ENCODE measurements around the gene POLR2I.

The POLR2I gene

DNA sequence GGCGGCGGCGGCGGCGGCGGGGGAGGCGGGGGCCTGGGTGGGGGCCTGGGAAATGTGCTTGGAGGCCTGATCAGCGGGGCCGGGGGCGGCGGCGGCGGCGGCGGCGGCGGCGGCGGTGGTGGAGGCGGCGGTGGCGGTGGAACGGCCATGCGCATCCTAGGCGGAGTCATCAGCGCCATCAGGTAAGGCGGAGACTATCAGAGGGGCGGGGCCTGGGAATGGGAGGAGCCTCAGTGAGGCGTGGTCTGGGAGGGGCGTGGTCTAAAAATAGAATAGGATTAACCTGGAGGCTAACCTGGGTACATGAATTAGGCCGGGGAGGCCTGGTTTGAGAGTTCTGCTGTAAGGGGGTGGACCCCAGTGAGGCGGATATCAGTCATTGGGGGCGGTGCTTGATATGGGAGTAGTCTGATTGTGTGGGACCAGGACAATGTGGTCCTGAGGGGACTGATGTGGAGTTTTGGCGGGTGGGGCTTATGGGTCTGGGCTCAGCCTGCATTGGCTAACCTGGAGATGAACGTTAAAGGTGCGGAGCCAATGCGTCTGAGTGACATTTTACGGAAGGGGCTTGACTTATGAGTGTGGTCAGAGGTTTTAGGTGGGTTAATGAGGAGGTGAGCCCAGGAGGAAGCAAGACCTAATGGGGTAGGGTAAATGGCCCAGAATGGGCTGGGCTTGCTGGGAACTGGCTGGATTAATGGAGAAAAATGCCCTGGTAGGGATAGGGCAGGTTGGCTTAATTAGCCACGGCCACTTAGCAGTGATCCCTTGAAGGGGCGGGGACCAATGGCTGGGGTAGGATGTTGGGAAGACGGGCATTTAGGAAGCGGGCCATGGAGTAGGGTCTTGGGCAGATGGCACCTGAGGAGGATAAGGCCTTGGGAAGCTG, 26.6 kb upstream of the POLR2I start:
- Histone ChIP-seq H3K27ac (ENCODE audit: low read depth, low read length) (peak overlapping the region; percentile 76), H4K91ac (ENCODE audit: low read depth, low read length) (peak overlapping the region; percentile 89), H3K4me2 (ENCODE audit: low read length) (peak overlapping the region; percentile 57), H2AFZ (ENCODE audit: insufficient read depth, low read length, poor library complexity) (no peak overlapping the region), H2BK120ac (ENCODE audit: insufficient read depth, low read length, poor library complexity) (no peak overlapping the region), H3K18ac (ENCODE audit: low read length) (peak overlapping the region; percentile 12), H3K27me3 (ENCODE audit: insufficient read depth, low read length) (no peaks in the 10 kb centered on the region), H3K4me3 (ENCODE audit: low read depth, low read length) (peak overlapping the region; percentile 95), H3K79me2 (ENCODE audit: control insufficient read depth, insufficient read depth, low read length, poor library complexity) (peaks cover 15% of the 10 kb centered on the region), H4K8ac (ENCODE audit: low read depth, low read length) (peak overlapping the region; percentile 3), H2BK12ac (ENCODE audit: low read length) (no peak overlapping the region), H3K9ac (ENCODE audit: low read length) (no peak overlapping the region), H4K12ac (ENCODE audit: low read depth, low read length) (no peak overlapping the region), H3K36me3 (ENCODE audit: control insufficient read depth in 1 of 2, insufficient read depth in 2 of 2, low read length in 2 of 2) (peaks cover 32 to 38% of the 10 kb centered on the region in 2 experiments), H2AK5ac (ENCODE audit: low read length) (peak overlapping the region; percentile 49), H3K79me1 (ENCODE audit: low read length) (peaks cover 16% of the 10 kb centered on the region), H3K4me1 (ENCODE audit: control insufficient read depth in 1 of 2, insufficient read depth in 2 of 2, low read length in 2 of 2) (peaks cover 6% of the 10 kb centered on the region in 2 experiments), H3K4ac (ENCODE audit: low read depth, low read length) (peak overlapping the region; percentile 13), H3K23ac (ENCODE audit: low read length) (no peak overlapping the region), H3K14ac (ENCODE audit: low read length) (no peak overlapping the region), H3K9me3 (ENCODE audit: insufficient read depth, low read depth, low read length) (peaks cover 2% of the 10 kb centered on the region), H2BK5ac (ENCODE audit: low read depth, low read length, poor library complexity) (no peak overlapping the region)
- DNase-seq = peak; percentile 82 to 93
- no CpG with 5 or more reads among the region's 42 CpGs for WGBS (ENCODE audit: extremely low coverage, insufficient coverage, insufficient read length)

DNA sequence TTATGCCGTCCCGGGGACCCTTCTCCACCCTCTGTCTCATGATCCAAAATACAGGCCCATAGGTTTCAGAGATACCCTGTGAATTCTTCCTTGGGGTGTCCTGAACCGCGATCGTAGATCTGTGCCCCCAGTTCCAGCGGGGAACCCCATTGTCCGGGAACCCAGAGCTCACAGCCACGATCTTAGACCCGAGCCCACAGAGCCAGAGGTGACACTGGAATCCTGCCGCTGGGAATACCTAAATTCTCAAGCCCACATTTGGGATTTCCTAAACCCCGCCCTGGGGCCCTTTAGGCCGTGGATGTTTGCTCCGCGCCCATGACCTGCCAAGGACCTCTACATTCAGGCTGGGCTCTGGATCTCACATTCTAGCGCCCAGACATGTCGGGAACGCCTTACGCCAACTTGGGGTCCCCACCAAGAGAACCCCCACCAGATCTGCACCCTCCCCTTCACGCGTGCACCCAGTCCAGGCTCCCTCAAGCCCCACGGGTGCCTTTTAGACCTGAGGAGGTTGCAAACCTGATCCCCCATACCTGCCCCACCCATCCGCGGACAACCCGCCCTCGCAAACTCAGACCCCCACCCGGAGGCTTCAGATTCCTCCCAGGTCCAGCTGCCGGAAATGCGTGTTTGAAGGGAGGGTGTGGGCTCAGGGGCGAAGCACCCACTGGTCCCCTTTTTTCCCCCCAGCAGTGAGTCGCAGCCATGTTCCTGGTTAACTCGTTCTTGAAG, 25.8 kb upstream of the POLR2I start:
- WGBS (ENCODE audit: extremely low coverage, insufficient coverage, insufficient read length) = no CpG with 5 or more reads among the region's 31 CpGs
- Histone ChIP-seq H4K91ac (ENCODE audit: low read depth, low read length) (peak overlapping the region; percentile 89), H3K79me2 (ENCODE audit: control insufficient read depth, insufficient read depth, low read length, poor library complexity) (peaks cover 15% of the 10 kb centered on the region), H3K27ac (ENCODE audit: low read depth, low read length) (peak overlapping the region; percentile 76), H3K23ac (ENCODE audit: low read length) (peak overlapping the region; percentile 83), H3K27me3 (ENCODE audit: insufficient read depth, low read length) (no peaks in the 10 kb centered on the region), H2BK5ac (ENCODE audit: low read depth, low read length, poor library complexity) (peak overlapping the region; percentile 84), H3K9me3 (ENCODE audit: insufficient read depth, low read depth, low read length) (peaks cover 2% of the 10 kb centered on the region), H3K36me3 (ENCODE audit: control insufficient read depth in 1 of 2, insufficient read depth in 2 of 2, low read length in 2 of 2) (peaks cover 23 to 30% of the 10 kb centered on the region in 2 experiments), H2AFZ (ENCODE audit: insufficient read depth, low read length, poor library complexity) (peak overlapping the region; percentile 91), H4K8ac (ENCODE audit: low read depth, low read length) (peak overlapping the region; percentile 81), H3K4ac (ENCODE audit: low read depth, low read length) (peak overlapping the region; percentile 87), H2AK5ac (ENCODE audit: low read length) (peak overlapping the region; percentile 91), H2BK120ac (ENCODE audit: insufficient read depth, low read length, poor library complexity) (peak overlapping the region; percentile 81), H3K79me1 (ENCODE audit: low read length) (peaks cover 16% of the 10 kb centered on the region), H4K12ac (ENCODE audit: low read depth, low read length) (peak overlapping the region; percentile 73), H3K14ac (ENCODE audit: low read length) (peak overlapping the region; percentile 99), H2BK12ac (ENCODE audit: low read length) (peak overlapping the region; percentile 47), H3K4me3 (ENCODE audit: low read depth, low read length) (peak overlapping the region; percentile 95), H3K18ac (ENCODE audit: low read length) (peak overlapping the region; percentile 99), H3K4me2 (ENCODE audit: low read length) (peak overlapping the region; percentile 90), H3K4me1 (ENCODE audit: control insufficient read depth in 1 of 2, insufficient read depth in 2 of 2, low read length in 2 of 2) (peaks cover 6% of the 10 kb centered on the region in 2 experiments), H3K9ac (ENCODE audit: low read length) (peak overlapping the region; percentile 98)
- DNase-seq = peak; percentile 90 to 96

DNA sequence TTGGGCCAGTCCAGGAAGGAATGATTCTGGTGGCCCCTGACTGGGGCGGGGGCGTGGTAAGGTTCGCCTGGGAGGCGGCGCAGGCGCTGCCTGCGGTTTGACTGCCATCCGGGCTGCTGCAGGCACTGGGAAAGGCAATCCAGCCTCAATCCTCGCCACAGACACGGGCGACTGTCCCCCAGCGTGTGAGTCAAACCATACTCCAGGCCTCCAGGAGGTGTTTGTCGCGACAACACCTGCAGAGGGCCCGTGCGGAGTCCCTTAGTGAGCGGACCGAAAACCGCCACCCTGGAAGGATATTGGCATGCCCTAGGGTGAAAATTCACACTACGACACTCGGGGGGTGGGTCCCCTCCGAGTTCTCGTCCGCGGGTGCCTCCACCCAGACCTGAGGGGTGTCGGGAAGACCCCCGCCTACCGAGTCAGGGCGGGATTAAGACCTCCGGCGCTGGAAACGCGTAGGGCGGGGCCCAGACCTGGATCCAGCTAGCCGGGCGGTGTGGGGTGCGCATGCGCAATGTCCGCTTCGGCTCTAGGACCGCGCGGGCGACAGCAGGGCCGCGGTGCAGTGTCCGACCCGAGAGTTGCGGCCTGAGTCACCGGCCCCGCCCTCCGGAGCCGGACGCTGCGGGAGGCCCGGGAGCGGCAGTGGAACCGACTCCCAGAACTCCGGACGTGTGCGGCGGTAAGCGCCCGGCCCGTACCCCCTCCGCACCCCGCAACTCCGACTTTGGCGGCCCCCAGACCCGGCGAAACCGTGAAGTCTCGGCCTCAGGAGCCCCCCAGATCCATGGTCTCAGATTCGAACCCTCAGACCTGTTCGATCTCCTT, 25.0 kb upstream of the POLR2I start, which contains the start of gene CAPNS1:
Gene CAPNS1, plus strand, starts transcription at position 594 of the 831 bp plus-strand sequence. CDS start 946 bp downstream, outside the sequence.
- H3K27me3 ChIP-seq (ENCODE audit: insufficient read depth, low read length) = no peaks in the 10 kb centered on the region
- peak within 1 kb of the TSS; percentile 89 for H4K91ac ChIP-seq (ENCODE audit: low read depth, low read length)
- H3K18ac ChIP-seq (ENCODE audit: low read length) = peak within 1 kb of the TSS; percentile 99
- peak; percentile 99 for DNase-seq
- peak within 1 kb of the TSS; percentile 84 for H2BK5ac ChIP-seq (ENCODE audit: low read depth, low read length, poor library complexity)
- peaks cover 6% of the 10 kb centered on the region in 2 experiments for H3K4me1 ChIP-seq (ENCODE audit: control insufficient read depth in 1 of 2, insufficient read depth in 2 of 2, low read length in 2 of 2)
- H3K36me3 ChIP-seq (ENCODE audit: control insufficient read depth in 1 of 2, insufficient read depth in 2 of 2, low read length in 2 of 2) = peaks cover 20 to 23% of the 10 kb centered on the region in 2 experiments
- peaks cover 16% of the 10 kb centered on the region for H3K79me1 ChIP-seq (ENCODE audit: low read length)
- H3K9me3 ChIP-seq (ENCODE audit: insufficient read depth, low read depth, low read length) = peaks cover 2% of the 10 kb centered on the region
- H2AFZ ChIP-seq (ENCODE audit: insufficient read depth, low read length, poor library complexity) = peak within 1 kb of the TSS; percentile 91
- peak within 1 kb of the TSS; percentile 88 for H4K8ac ChIP-seq (ENCODE audit: low read depth, low read length)
- peaks cover 15% of the 10 kb centered on the region for H3K79me2 ChIP-seq (ENCODE audit: control insufficient read depth, insufficient read depth, low read length, poor library complexity)
- H3K27ac ChIP-seq (ENCODE audit: low read depth, low read length) = peak within 1 kb of the TSS; percentile 95
- H3K9ac ChIP-seq (ENCODE audit: low read length) = peak within 1 kb of the TSS; percentile 98
- peak within 1 kb of the TSS; percentile 47 for H2BK12ac ChIP-seq (ENCODE audit: low read length)
- peak within 1 kb of the TSS; percentile 83 for H3K23ac ChIP-seq (ENCODE audit: low read length)
- H4K12ac ChIP-seq (ENCODE audit: low read depth, low read length) = peak within 1 kb of the TSS; percentile 73
- H3K4me3 ChIP-seq (ENCODE audit: low read depth, low read length) = peak within 1 kb of the TSS; percentile 95
- peak within 1 kb of the TSS; percentile 91 for H2AK5ac ChIP-seq (ENCODE audit: low read length)
- H3K4me2 ChIP-seq (ENCODE audit: low read length) = peak within 1 kb of the TSS; percentile 90
- H2BK120ac ChIP-seq (ENCODE audit: insufficient read depth, low read length, poor library complexity) = peak within 1 kb of the TSS; percentile 81
- WGBS (ENCODE audit: extremely low coverage, insufficient coverage, insufficient read length) = no CpG with 5 or more reads among the region's 75 CpGs
- H3K14ac ChIP-seq (ENCODE audit: low read length) = peak within 1 kb of the TSS; percentile 99
- peak within 1 kb of the TSS; percentile 87 for H3K4ac ChIP-seq (ENCODE audit: low read depth, low read length)

Measured in trophoblast cell (in vitro differentiated cells and primary cell).